T follicular helper cell (primary cell): Measurements from ENCODE around the gene PUDP.
"Not testable (repeated sequence)": the region's sequence is repeated elsewhere in the genome, so short reads cannot be mapped to it uniquely, and the experiment has no call there.

Experiments
- DNase-seq: peaks from one replicate; pipeline ENCODE4 v3.0.0-alpha.2; 2020; ENCODE audit warnings: low read depth

PUDP gene

GRCh38 chrX:7027071-7027470 lies 120.9 kb downstream of the PUDP start:
- DNase-seq, result no peak

- DNase-seq, result not testable (repeated sequence)
Measured at GRCh38 chrX:7026365-7026764, 121.6 kb downstream of the PUDP start.

DNA sequence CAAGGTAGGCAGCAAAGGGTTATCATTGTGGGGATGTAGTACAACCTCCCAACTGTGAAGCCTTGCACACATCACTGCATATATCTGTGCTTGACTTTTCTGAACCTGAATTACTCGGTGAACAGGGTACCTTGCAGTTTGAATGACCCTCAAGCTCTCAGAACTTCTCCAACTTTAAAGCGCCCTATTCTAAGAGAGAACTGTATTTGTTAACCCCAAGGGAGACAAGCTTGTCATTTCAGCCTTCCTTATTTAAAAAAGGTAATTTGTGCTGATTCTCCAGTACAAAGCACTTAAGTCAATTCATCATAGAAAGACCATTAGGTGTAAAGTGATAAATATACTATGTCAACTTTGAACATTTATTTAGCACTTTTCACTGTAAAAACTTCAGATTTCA lies 122.5 kb downstream of the PUDP start:
- no peak for DNase-seq

DNA sequence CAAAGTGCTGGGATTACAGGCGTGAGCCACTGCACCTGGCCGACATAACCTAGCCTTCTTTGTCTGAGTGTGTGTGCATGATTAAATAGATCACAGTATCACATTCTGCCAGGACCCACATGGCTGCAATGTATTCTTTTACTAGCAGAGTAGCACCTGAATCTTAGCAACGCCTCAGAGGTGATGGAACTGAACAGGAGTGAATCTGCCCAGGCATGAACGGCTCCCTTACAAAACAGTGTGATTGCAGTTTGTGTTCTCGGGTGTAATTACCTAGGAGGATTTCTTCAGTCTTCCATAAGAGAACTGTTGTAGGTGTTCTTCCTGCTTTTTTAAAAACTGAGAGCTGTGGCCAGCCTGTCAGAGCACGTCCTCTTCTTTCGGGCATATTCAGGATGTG lies 123.1 kb downstream of the PUDP start:
- no peak for DNase-seq

DNA sequence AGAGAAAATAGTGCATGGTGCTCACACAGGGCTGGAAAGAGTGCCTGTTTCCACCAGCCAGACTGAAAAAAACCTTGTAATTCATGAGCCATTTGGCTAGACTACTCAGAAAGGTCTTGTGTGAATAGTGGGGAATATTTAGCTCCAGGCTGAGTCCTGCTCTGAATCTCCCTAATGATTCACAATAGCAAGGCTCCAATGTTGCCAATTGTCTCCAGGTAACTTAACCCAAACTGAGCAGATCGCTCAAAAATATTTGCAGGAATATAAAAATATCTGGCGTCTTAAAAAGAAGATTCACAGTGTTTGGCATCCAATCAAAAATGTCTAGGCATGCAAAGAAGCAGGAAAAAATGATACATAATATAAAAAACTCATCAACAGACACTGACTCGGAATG lies 125.0 kb downstream of the PUDP start:
- not testable (repeated sequence) for DNase-seq

GRCh38 chrX:7021991-7022390 lies 126.0 kb downstream of the PUDP start:
- DNase-seq, result no peak

- DNase-seq, result no peak
Measured at GRCh38 chrX:7019555-7019954, 128.4 kb downstream of the PUDP start.

DNA sequence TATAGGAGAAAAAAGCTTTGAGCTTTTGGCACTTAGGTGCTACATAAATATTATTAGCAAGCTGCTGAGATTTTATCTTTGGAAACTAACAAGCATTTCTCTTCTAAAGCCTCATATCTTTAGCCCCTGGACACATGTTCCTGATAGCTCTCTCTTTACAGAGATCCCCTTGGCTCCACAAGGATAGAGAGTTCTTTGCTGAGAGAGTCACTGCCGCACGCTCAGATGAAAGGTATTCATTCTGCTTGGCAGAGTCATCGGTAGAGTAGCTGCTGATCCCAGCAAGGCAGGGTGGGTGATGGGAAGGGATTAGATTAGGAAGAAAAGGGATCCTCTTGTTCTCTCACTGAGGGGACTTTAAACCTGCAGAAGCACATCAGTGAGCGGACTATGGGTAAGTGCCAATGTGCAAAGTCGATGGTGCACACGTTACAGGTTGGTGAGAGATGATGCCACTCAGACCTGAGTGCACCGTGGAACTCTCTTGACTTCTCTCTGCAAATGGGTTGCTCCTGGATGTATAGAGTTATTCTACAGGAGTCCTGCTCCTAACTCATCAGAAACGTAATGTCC lies 135.6 kb downstream of the PUDP start:
- not testable (repeated sequence) for DNase-seq

- DNase-seq, result not testable (repeated sequence)
Measured at GRCh38 chrX:7010897-7011296, 137.1 kb downstream of the PUDP start.

DNA sequence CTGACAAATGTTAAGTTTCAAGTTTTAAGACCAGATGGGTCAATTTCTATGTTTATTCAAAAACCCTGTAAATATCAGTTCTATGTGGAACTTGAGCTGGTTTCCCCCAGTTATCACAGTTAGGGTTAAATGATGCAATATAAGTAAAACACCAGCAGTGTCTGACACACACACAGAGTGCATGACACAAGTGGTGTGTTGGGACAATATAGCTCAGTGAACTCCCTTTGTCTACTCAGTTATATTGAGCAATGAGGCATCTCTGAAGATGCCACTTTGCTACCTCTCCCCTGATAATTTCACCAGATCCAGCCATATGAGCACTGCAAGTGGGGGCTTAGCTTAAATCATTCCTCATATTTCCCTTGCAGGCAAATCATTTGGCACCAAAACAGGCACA lies 140.6 kb downstream of the PUDP start:
- not testable (repeated sequence) for DNase-seq
